T-helper 22 cell (primary cell): Measurements from ENCODE around the gene AMIGO2.
"Not testable (repeated sequence)": the region's sequence is repeated elsewhere in the genome, so short reads cannot be mapped to it uniquely, and the experiment has no call there.

Experiments
- DNase-seq: peaks from one replicate; pipeline ENCODE4 v3.0.0-alpha.2; 2020; ENCODE audit warnings: low read depth

AMIGO2 gene

GRCh38 chr12:47079468-47079980 lies at the start of gene AMIGO2, which contains the start of gene PCED1B:
TSS of gene AMIGO2 (minus strand) at chr12:47079959. CDS start at chr12:47079002, 957 bp downstream.
TSS of gene PCED1B (plus strand) at chr12:47079621. CDS start at chr12:47235064, 155,443 bp downstream.
- DNase-seq = peak; percentile 25

GRCh38 chr12:47126246-47126645 lies 46.5 kb upstream of the AMIGO2 start:
- DNase-seq = no peak

GRCh38 chr12:47124451-47124850 lies 44.7 kb upstream of the AMIGO2 start:
- no peak for DNase-seq

GRCh38 chr12:47123730-47124129 lies 44.0 kb upstream of the AMIGO2 start:
- no peak for DNase-seq

- DNase-seq = no peak
Measured at GRCh38 chr12:47122602-47123001, 42.8 kb upstream of the AMIGO2 start.

- no peak for DNase-seq
Measured at GRCh38 chr12:47121146-47121545, 41.4 kb upstream of the AMIGO2 start.

- DNase-seq = no peak
Measured at GRCh38 chr12:47120736-47121135, 41.0 kb upstream of the AMIGO2 start.

- not testable (repeated sequence) for DNase-seq
Measured at GRCh38 chr12:47117305-47117704, 37.5 kb upstream of the AMIGO2 start.

- no peak for DNase-seq
Measured at GRCh38 chr12:47114481-47114892, 34.7 kb upstream of the AMIGO2 start.

GRCh38 chr12:47112679-47113078 lies 32.9 kb upstream of the AMIGO2 start:
- DNase-seq = no peak

- DNase-seq = no peak
Measured at GRCh38 chr12:47111854-47112253, 32.1 kb upstream of the AMIGO2 start.

- no peak for DNase-seq
Measured at GRCh38 chr12:47111392-47111778, 31.6 kb upstream of the AMIGO2 start.

- DNase-seq = no peak
Measured at GRCh38 chr12:47110718-47111391, 31.1 kb upstream of the AMIGO2 start.

- no peak for DNase-seq
Measured at GRCh38 chr12:47110011-47110541, 30.3 kb upstream of the AMIGO2 start.

GRCh38 chr12:47107926-47108325 lies 28.2 kb upstream of the AMIGO2 start:
- no peak for DNase-seq

GRCh38 chr12:47107446-47107845 lies 27.7 kb upstream of the AMIGO2 start:
- DNase-seq = no peak

- DNase-seq = no peak
Measured at GRCh38 chr12:47105914-47106674, 26.3 kb upstream of the AMIGO2 start.

GRCh38 chr12:47102845-47103651 lies 23.3 kb upstream of the AMIGO2 start:
- no peak for DNase-seq

- no peak for DNase-seq
Measured at GRCh38 chr12:47102406-47102805, 22.6 kb upstream of the AMIGO2 start.

- no peak for DNase-seq
Measured at GRCh38 chr12:47100160-47100559, 20.4 kb upstream of the AMIGO2 start.

GRCh38 chr12:47099610-47100009 lies 19.9 kb upstream of the AMIGO2 start:
- DNase-seq = no peak

GRCh38 chr12:47098099-47098498 lies 18.3 kb upstream of the AMIGO2 start:
- DNase-seq = no peak
